Measurements from ENCODE around the gene LRCH4. TPM values are rescaled to one million over a fixed set of nuclear protein-coding genes. Genes with fewer than 3 reads are reported as not detected.
A peak's percentile ranks its signal among the peaks of the same experiment; 100 is the strongest.

Gene LRCH4
- total and polyA plus RNA-seq, 2 of the 13 experiments (the other 11 are each of a cell fraction or from before 2014, with no cell fraction given), result 7.0 to 9.3 TPM

DNA sequence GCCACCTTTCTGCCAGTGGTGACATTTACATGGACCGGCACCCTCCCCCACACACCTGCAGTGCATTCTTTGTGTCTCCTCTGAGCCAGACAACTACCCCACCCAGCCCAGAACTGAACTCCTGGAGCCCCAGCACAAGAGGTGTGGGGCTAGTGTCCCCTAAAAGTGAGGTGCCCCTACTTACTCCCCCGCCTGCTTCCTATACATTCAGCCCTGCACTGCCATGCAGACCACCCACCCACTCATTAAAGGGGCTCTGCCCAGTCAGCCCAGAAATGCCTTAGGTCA is 14.2 kb downstream of the LRCH4 start (continued):
- TF ChIP-seq, protein P1, sequence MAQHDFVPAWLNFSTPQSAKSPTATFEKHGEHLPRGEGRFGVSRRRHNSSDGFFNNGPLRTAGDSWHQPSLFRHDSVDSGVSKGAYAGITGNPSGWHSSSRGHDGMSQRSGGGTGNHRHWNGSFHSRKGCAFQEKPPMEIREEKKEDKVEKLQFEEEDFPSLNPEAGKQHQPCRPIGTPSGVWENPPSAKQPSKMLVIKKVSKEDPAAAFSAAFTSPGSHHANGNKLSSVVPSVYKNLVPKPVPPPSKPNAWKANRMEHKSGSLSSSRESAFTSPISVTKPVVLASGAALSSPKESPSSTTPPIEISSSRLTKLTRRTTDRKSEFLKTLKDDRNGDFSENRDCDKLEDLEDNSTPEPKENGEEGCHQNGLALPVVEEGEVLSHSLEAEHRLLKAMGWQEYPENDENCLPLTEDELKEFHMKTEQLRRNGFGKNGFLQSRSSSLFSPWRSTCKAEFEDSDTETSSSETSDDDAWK (CRISPR knock-in tag; IDR thresholded peaks at IDR 0.05), result no peak
- TF ChIP-seq NONO (IDR thresholded peaks at IDR 0.05) (no peak), NONO (CRISPR knock-in tag; conservative IDR thresholded peaks at IDR 0.05) (peak; percentile 10; the same call in 1 of the 2 replicates), THYN1 (CRISPR knock-in tag; IDR thresholded peaks at IDR 0.05; ENCODE audit: borderline replicate concordance, low read depth) (0 out of 2 replicates have a peak, but pooled peaks have one; percentile 22), SAFB2 (CRISPR knock-in tag; IDR thresholded peaks at IDR 0.05; ENCODE audit: borderline replicate concordance, low read depth) (no peak), ZNF510 (CRISPR knock-in tag; IDR thresholded peaks at IDR 0.05; ENCODE audit: low read depth) (0 out of 2 replicates have a peak, but pooled peaks have one; percentile 18), CHD4 (IDR thresholded peaks at IDR 0.05; ENCODE audit: borderline replicate concordance, low read length) (no peak), TARDBP (CRISPR knock-in tag; IDR thresholded peaks at IDR 0.05) (0 out of 2 replicates have a peak, but pooled peaks have one; percentile 13)

- in situ Hi-C loops (cut with HindIII; ENCODE audit: extremely low pct_ligation_motif_present, low pct_unique_long_range_greater_than_20kb), result no loop called here
- H2AFZ ChIP-seq (ENCODE audit: low read length), result no peak overlapping the region
- 5% methylated on average over 8 of the region's 26 CpGs for WGBS (ENCODE audit: low lambda C conversion rate)
- H3K36me3 ChIP-seq (replicated peaks in 1 of 2; ENCODE audit: control insufficient read depth in 1 of 2, insufficient read depth in 2 of 2, low read length in 2 of 2), result peaks cover 2 to 8% of the 10 kb centered on the region in 2 experiments; a peak in 2 of 5 replicates
- H3K27ac ChIP-seq (ENCODE audit: extremely low read length, insufficient read depth, low read length), result peak overlapping the region; percentile 99
- no peaks in the 10 kb centered on the region for H3K27me3 ChIP-seq (ENCODE audit: control insufficient read depth in 1 of 2, insufficient read depth in 2 of 2, low read length in 2 of 2)
- TSS peak; percentile 75 for BruUV-seq (replicated peaks)
- CTCF ChIA-PET (ENCODE audit: low intra/inter-chr PET ratio, low total read pairs), result no interaction called here
- H3K4me3 ChIP-seq (replicated peaks in 1 of 3; ENCODE audit: insufficient read depth in 1 of 3, low read depth in 2 of 3, low read length in 3 of 3), result peak overlapping the region; percentile 8 to 62 (median 9)
- H3K9ac ChIP-seq (ENCODE audit: insufficient read depth, low read depth, low read length), result peak overlapping the region; percentile 77
- DNase-seq (ENCODE audit: low spot score), result peak; percentile 80
- peak overlapping the region; percentile 78 for H3K4me2 ChIP-seq (ENCODE audit: low read depth, low read length)
- no peaks in the 10 kb centered on the region for H3K9me3 ChIP-seq (ENCODE audit: low read length)
- peaks cover 5% of the 10 kb centered on the region; the same call in 1 of the 2 replicates for H4K20me1 ChIP-seq (ENCODE audit: insufficient read depth, low read length)
- ATAC-seq, result peak; percentile 11
- H3K79me2 ChIP-seq (ENCODE audit: insufficient read depth, low read length), result no peaks in the 10 kb centered on the region
- intact Hi-C loops (cut with micrococcal nuclease; ENCODE audit: unreplicated experiment), result no loop called here
- POLR2A ChIA-PET, result interaction anchor here (0.8 to 3.3 kb wide), 14 partner anchors 10 to 142 kb away, joined by 3 to 73 read pairs (median 5); partner anchors contain the start of genes AGFG2, FBXO24, GNB2 and LRCH4
- H3K4me1 ChIP-seq (ENCODE audit: insufficient read depth, low read length), result peaks cover 71% of the 10 kb centered on the region
- FAIRE-seq, result no peak
- TF ChIP-seq ZNF414 (CRISPR knock-in tag; IDR thresholded peaks at IDR 0.05) (no peak; the same call in 1 of the 2 replicates), SP5 (CRISPR knock-in tag; IDR thresholded peaks at IDR 0.05; ENCODE audit: borderline replicate concordance, low read depth) (no peak; the same call in none of the 2 replicates), U2AF1 (optimal IDR thresholded peaks at IDR 0.05; ENCODE audit: low read depth, low read length) (no peak), PHF5A (CRISPR knock-in tag; IDR thresholded peaks at IDR 0.05; ENCODE audit: low read depth, unreplicated experiment) (peak; percentile 27)
These were observed 14.7 kb downstream of the LRCH4 start for GRCh38 chr7:100570954-100571828.

Data from HepG2 (cell line).